Measurements from ENCODE around the gene MYMX. TPM values are rescaled to one million over a fixed set of nuclear protein-coding genes. Genes with fewer than 3 reads are reported as not detected.
A peak's percentile ranks its signal among the peaks of the same experiment; 100 is the strongest.

MYMX gene
- total and polyA plus RNA-seq, 2 of the 13 experiments (the other 11 are each of a cell fraction or from before 2014, with no cell fraction given): not detected

- TF ChIP-seq IRF9 (CRISPR knock-in tag; IDR thresholded peaks at IDR 0.05; ENCODE audit: borderline replicate concordance): no peak; the same call in 1 of the 2 replicates
- TF ChIP-seq HOXA3 (CRISPR knock-in tag; IDR thresholded peaks at IDR 0.05): peak; percentile 56; the same call in 1 of the 2 replicates
- TF ChIP-seq, protein P1, sequence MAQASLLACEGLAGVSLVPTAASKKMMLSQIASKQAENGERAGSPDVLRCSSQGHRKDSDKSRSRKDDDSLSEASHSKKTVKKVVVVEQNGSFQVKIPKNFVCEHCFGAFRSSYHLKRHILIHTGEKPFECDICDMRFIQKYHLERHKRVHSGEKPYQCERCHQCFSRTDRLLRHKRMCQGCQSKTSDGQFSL (CRISPR knock-in tag; IDR thresholded peaks at IDR 0.05): peak; percentile 31; the same call in 1 of the 2 replicates
- peak; percentile 69; the same call in 1 of the 2 replicates for TF ChIP-seq MTA1 (CRISPR knock-in tag; IDR thresholded peaks at IDR 0.05; ENCODE audit: borderline replicate concordance)
- TF ChIP-seq CBX1 (IDR thresholded peaks at IDR 0.05; ENCODE audit: low read depth): no peak
- TF ChIP-seq ARNT2 (CRISPR knock-in tag; IDR thresholded peaks at IDR 0.05; ENCODE audit: low read depth): 0 out of 2 replicates have a peak, but pooled peaks have one; percentile 64
- no peak for TF ChIP-seq TEAD2 (CRISPR knock-in tag; IDR thresholded peaks at IDR 0.05)
- peak; percentile 23; the same call in 1 of the 2 replicates for TF ChIP-seq KLF12 (CRISPR knock-in tag; IDR thresholded peaks at IDR 0.05; ENCODE audit: borderline replicate concordance)
- TF ChIP-seq SATB2 (CRISPR knock-in tag; IDR thresholded peaks at IDR 0.05): no peak; the same call in 1 of the 2 replicates
- TF ChIP-seq, protein P2, sequence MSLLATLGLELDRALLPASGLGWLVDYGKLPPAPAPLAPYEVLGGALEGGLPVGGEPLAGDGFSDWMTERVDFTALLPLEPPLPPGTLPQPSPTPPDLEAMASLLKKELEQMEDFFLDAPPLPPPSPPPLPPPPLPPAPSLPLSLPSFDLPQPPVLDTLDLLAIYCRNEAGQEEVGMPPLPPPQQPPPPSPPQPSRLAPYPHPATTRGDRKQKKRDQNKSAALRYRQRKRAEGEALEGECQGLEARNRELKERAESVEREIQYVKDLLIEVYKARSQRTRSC (CRISPR knock-in tag; IDR thresholded peaks at IDR 0.05; ENCODE audit: low read depth): no peak
- TF ChIP-seq KIAA2018 (CRISPR knock-in tag; IDR thresholded peaks at IDR 0.05; ENCODE audit: borderline replicate concordance): no peak
- TF ChIP-seq, protein P3, sequence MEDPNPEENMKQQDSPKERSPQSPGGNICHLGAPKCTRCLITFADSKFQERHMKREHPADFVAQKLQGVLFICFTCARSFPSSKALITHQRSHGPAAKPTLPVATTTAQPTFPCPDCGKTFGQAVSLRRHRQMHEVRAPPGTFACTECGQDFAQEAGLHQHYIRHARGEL (CRISPR knock-in tag; IDR thresholded peaks at IDR 0.05): peak; percentile 77; the same call in 1 of the 2 replicates
- no peak for TF ChIP-seq ZNF263 (CRISPR knock-in tag; IDR thresholded peaks at IDR 0.05)
- peak; percentile 37; the same call in 1 of the 2 replicates for TF ChIP-seq TBX2 (CRISPR knock-in tag; IDR thresholded peaks at IDR 0.05; ENCODE audit: borderline replicate concordance)
- no peak for TF ChIP-seq ZNF597 (CRISPR knock-in tag; IDR thresholded peaks at IDR 0.05)
These were observed 30.9 kb downstream of the MYMX start (continued) for GRCh38 chr6:44247338-44248302.
